ENCODE measurements around the gene HDAC4. TPM values are rescaled to one million over a fixed set of nuclear protein-coding genes. Genes with fewer than 3 reads are reported as not detected.

HDAC4 gene
- total and polyA plus RNA-seq, 9 donors, result 10.1 to 17.6 (median 13.3) TPM

DNA sequence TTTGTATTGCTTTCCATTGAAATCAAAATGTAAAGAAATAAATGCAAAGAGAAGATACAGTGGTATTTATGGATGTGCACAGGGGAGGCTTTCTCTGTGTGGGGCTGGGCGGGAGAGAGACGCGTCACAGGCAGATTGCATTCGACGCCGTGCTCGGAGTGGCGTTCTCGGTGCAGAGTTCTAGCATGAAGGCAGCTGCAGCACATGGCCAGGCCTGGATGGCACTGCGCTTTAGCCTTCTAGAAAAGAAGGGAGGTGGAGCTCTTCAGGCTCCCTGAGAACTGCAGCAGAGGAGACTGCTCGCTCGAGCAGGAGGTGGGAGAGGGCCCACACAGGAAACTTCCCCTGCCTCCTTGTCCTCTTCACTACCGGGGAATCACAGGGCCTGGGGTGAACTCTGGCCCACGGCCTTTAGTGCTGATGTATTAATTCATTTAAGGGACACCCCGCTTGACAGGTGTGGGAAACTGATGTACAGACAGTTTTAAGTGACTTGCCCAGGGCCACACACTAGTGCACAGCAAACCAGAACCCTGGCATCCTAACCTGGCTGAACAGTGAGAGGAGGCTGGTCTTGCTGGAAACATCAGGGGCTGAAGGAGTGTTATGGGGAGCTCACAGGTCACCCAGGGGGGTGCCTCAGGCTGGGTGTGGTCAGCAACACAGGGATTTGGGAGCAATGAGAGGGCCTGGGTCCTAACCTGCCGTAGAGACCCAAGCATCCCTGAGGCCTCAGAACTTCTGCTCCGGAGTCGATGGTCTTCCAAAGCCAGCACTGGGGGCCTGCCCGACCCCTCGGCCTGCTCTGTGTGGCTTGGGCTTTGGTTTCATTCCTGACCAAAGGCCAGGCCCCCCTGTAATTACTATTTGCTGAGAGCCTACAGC lies 199.9 kb downstream of the HDAC4 start:
- Histone ChIP-seq H3K36me3 (ENCODE audit: control insufficient read depth, insufficient read depth, low read length) (peaks cover 19% of the 10 kb centered on the region), H3K4me1 (ENCODE audit: control insufficient read depth, insufficient read depth, low read length) (peaks cover 41% of the 10 kb centered on the region), H3K9me3 (replicated peaks; ENCODE audit: control insufficient read depth, low read depth, low read length) (no peaks in the 10 kb centered on the region), H3K27me3 (ENCODE audit: control insufficient read depth, insufficient read depth, low read length) (no peaks in the 10 kb centered on the region), H3K27ac (ENCODE audit: low read length) (peak overlapping the region; percentile 69), H3K4me3 (ENCODE audit: low read length) (no peak overlapping the region)
- 49% methylated on average over 8 of the region's 20 CpGs for WGBS (ENCODE audit: insufficient coverage)
- DNase-seq, result no peak

DNA sequence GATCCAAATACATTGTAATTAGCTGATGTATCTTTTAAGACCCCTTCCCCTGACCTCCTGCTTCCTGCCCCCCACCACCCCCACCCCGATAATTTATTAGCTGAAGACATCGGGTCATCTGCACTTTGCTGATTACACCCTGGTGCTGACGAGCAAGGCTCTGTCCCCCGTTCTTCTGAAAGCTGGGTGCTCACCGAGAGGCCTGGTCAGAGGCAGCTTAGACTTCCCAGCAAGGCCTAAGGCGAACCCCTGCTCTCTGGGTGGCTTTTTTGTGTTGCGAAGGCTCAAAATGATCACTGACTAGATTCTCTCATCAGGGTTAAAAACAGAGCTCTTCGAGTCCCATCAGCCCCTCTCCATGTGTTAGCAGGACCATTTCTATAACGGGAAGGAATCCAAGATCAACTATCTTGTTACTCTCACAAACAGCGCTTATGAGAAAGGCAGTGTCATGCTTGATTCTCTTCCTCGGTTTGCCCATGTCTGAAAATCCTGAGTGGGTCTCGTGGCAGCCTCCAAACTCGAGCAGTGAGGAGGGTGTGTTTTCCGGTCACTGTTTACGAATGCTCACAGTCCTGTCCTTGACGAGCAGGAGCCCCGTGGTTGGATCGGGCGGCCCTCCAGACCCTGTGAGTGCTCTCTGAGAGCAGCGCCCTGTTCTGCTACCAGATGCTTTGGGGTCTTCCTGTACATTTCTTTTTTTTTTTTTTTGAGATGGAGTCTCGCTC lies 201.6 kb downstream of the HDAC4 start:
- H3K27me3 ChIP-seq (ENCODE audit: control insufficient read depth, insufficient read depth, low read length), result no peaks in the 10 kb centered on the region
- peak; percentile 45 for DNase-seq
- H3K36me3 ChIP-seq (ENCODE audit: control insufficient read depth, insufficient read depth, low read length), result peaks cover 21% of the 10 kb centered on the region
- peaks cover 57% of the 10 kb centered on the region for H3K4me1 ChIP-seq (ENCODE audit: control insufficient read depth, insufficient read depth, low read length)
- H3K9me3 ChIP-seq (replicated peaks; ENCODE audit: control insufficient read depth, low read depth, low read length), result no peaks in the 10 kb centered on the region
- H3K4me3 ChIP-seq (ENCODE audit: low read length), result no peak overlapping the region
- H3K27ac ChIP-seq (ENCODE audit: low read length), result peak overlapping the region; percentile 74
- 59% methylated on average over 13 of the region's 21 CpGs for WGBS (ENCODE audit: insufficient coverage)

DNA sequence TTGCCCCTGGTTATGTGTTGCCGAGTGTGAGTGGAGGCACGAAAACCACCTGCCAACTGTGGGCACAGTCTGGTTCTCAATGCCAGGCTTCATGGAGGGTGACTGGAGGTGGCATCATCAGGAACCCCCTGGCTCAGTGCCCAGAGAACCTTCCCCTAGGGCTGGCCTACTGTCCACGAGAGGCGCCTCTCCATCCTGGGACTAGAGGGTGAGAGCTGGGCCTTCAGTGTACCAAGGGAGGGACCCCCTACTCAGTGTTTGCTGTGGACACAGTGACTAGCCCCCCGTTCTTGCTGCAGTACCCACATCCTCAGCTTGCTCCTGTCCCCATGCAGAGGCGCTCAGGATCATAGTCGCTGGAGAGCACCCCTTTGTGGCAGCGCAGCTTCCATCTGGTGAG lies 202.6 kb downstream of the HDAC4 start:
- Histone ChIP-seq H3K27me3 (ENCODE audit: control insufficient read depth, insufficient read depth, low read length) (no peaks in the 10 kb centered on the region), H3K36me3 (ENCODE audit: control insufficient read depth, insufficient read depth, low read length) (peaks cover 21% of the 10 kb centered on the region), H3K4me3 (ENCODE audit: low read length) (no peak overlapping the region), H3K27ac (ENCODE audit: low read length) (no peak overlapping the region), H3K4me1 (ENCODE audit: control insufficient read depth, insufficient read depth, low read length) (peaks cover 65% of the 10 kb centered on the region), H3K9me3 (replicated peaks; ENCODE audit: control insufficient read depth, low read depth, low read length) (no peaks in the 10 kb centered on the region)
- no peak for DNase-seq
- 95% methylated on average over 4 of the region's 8 CpGs for WGBS (ENCODE audit: insufficient coverage)

DNA sequence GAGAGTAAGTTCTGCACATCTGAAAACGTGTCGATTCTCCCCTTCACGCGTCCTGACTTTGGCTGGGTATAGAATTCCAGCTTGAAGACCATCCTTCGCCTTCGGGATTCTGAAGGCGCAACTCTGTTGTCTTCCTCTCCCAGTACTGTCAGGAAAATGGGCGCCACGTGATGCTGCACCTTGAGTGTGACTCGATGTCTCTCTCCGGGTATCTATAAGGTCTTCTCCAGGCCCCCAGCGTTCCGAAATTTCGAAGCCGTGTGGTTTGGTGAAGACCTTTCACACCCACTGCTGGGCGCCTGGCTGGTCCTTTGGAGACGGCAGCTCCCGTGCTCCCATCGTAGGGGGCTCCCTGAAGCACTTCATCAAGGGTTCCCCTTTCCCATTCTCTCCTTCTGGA lies 203.7 kb downstream of the HDAC4 start:
- Histone ChIP-seq H3K27ac (ENCODE audit: low read length) (no peak overlapping the region), H3K4me1 (ENCODE audit: control insufficient read depth, insufficient read depth, low read length) (peaks cover 57% of the 10 kb centered on the region), H3K36me3 (ENCODE audit: control insufficient read depth, insufficient read depth, low read length) (peaks cover 21% of the 10 kb centered on the region), H3K9me3 (replicated peaks; ENCODE audit: control insufficient read depth, low read depth, low read length) (no peaks in the 10 kb centered on the region), H3K4me3 (ENCODE audit: low read length) (no peak overlapping the region), H3K27me3 (ENCODE audit: control insufficient read depth, insufficient read depth, low read length) (no peaks in the 10 kb centered on the region)
- 96% methylated on average over 19 of the region's 19 CpGs for WGBS (ENCODE audit: insufficient coverage)
- no peak for DNase-seq

DNA sequence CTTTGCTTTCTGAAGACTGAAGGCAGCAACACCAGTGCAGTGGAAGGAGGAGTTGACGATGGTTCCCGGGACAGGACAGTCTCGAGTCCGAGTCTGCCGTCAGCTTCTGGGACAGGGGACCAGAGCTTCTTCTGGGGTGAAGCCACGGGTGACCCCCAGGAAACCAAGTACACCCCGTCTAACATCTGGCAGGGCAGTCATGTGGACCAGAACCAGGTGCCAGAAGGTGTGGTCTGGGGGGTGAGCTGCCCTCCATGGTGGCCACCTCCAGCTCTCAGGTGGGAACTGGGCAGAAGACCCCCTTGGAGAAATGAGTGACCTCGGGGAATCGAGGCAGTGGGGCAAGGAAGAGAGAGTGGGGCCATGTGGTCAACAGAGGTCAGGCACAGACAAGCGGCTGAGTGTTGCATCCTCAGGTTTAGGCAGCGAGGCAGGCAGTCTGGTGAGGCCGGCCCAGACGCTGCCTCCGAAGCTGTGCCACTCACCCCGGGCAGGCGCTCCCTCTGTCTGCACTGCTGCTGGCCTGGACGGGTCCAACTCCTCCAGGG lies 204.3 kb downstream of the HDAC4 start:
- peaks cover 51% of the 10 kb centered on the region for H3K4me1 ChIP-seq (ENCODE audit: control insufficient read depth, insufficient read depth, low read length)
- DNase-seq, result no peak

DNA sequence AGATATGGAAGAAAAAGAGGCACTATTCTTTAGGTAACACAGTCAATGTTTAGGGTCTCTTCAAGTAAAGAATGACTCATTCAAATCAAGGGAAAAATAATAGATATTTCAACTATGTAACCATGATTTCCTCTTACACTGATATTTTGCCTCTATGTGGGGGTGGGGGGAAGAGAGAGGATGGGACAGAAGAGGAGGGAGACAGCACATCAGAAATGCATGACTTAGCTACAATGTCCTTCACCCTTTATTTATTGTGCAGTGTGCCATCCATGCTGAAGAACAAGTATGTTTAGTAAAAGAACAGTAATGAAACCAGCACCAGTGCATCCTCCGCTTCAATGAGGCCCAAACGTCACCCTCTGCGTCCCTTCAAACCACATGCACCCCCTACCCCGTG lies 204.8 kb downstream of the HDAC4 start:
- Histone ChIP-seq H3K27ac (ENCODE audit: low read length) (no peak overlapping the region), H3K4me1 (ENCODE audit: control insufficient read depth, insufficient read depth, low read length) (peaks cover 46% of the 10 kb centered on the region), H3K27me3 (ENCODE audit: control insufficient read depth, insufficient read depth, low read length) (no peaks in the 10 kb centered on the region), H3K36me3 (ENCODE audit: control insufficient read depth, insufficient read depth, low read length) (peaks cover 21% of the 10 kb centered on the region), H3K4me3 (ENCODE audit: low read length) (no peak overlapping the region), H3K9me3 (replicated peaks; ENCODE audit: control insufficient read depth, low read depth, low read length) (no peaks in the 10 kb centered on the region)
- 100% methylated on average over 2 of the region's 4 CpGs for WGBS (ENCODE audit: insufficient coverage)
- DNase-seq, result no peak

More for the DNA sequence above, 204.3 kb downstream of the HDAC4 start:
- Histone ChIP-seq H3K27ac (ENCODE audit: low read length) (no peak overlapping the region), H3K27me3 (ENCODE audit: control insufficient read depth, insufficient read depth, low read length) (no peaks in the 10 kb centered on the region), H3K9me3 (replicated peaks; ENCODE audit: control insufficient read depth, low read depth, low read length) (no peaks in the 10 kb centered on the region), H3K4me3 (ENCODE audit: low read length) (no peak overlapping the region), H3K36me3 (ENCODE audit: control insufficient read depth, insufficient read depth, low read length) (peaks cover 21% of the 10 kb centered on the region)
- WGBS (ENCODE audit: insufficient coverage), result 91% methylated on average over 16 of the region's 17 CpGs

DNA sequence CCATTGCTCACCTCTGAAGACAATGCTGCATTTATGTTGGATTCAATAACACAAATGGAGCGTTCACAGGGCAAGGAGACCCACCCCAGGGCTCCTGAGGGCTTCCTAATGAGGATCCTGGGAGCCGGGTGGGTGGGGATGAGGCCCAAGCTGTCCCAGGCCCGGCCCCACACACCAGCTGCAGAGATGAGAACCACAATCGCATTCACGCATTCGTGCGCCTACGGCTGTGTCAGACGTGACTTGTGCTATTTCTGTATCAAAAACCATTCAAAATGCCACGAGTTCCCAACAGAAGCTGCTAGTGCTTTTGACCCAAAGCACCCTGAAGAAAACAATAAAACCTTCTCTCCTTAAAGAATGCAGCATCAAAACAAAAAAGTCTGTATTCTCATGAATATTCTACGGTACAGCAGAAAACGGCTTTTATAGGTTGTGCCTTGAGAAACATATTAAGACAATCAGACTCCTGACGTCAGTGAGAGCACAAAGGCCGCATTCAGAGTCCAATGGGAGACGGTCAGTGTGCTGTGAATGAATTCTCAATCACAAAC lies 205.4 kb downstream of the HDAC4 start:
- Histone ChIP-seq H3K4me1 (ENCODE audit: control insufficient read depth, insufficient read depth, low read length) (peaks cover 40% of the 10 kb centered on the region), H3K4me3 (ENCODE audit: low read length) (no peak overlapping the region), H3K27ac (ENCODE audit: low read length) (no peak overlapping the region), H3K9me3 (replicated peaks; ENCODE audit: control insufficient read depth, low read depth, low read length) (no peaks in the 10 kb centered on the region), H3K27me3 (ENCODE audit: control insufficient read depth, insufficient read depth, low read length) (no peaks in the 10 kb centered on the region), H3K36me3 (ENCODE audit: control insufficient read depth, insufficient read depth, low read length) (peaks cover 22% of the 10 kb centered on the region)
- peak; percentile 54 for DNase-seq
- WGBS (ENCODE audit: insufficient coverage), result 55% methylated on average over 7 of the region's 15 CpGs

DNA sequence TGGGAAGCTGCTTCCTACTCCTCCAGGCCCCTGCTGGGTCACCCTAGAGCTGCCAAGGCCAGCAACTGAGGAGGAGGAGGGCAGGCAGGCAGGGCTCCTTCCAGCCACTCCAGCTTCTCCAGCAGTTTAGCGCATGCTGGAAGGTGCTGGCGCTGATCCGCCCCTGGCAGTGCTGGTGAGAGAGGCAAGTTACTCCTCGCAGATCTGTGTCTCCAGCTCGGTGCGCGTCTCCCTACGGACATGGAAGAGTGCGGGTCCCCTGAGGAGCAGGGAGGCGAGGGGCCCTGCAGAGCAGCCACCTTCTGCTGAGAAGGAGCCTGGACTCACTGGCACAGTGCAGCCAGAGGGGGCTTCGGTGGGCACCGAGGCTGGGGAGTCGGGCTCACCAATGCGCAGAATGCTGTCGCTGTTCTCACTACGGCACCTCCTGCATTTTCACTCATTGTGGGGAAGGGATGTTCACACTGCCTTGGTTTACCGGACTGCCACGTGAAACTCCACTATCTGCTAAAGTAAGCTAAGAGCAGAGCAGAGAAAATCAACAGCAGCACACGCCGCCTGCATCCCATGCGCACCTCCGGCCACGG lies 206.0 kb downstream of the HDAC4 start:
- H3K4me1 ChIP-seq (ENCODE audit: control insufficient read depth, insufficient read depth, low read length), result peaks cover 37% of the 10 kb centered on the region
- H3K27me3 ChIP-seq (ENCODE audit: control insufficient read depth, insufficient read depth, low read length), result no peaks in the 10 kb centered on the region
- no peak for DNase-seq
- WGBS (ENCODE audit: insufficient coverage), result 85% methylated on average over 21 of the region's 23 CpGs
- H3K4me3 ChIP-seq (ENCODE audit: low read length), result no peak overlapping the region
- peaks cover 23% of the 10 kb centered on the region for H3K36me3 ChIP-seq (ENCODE audit: control insufficient read depth, insufficient read depth, low read length)
- H3K27ac ChIP-seq (ENCODE audit: low read length), result peak overlapping the region; percentile 6
- no peaks in the 10 kb centered on the region for H3K9me3 ChIP-seq (replicated peaks; ENCODE audit: control insufficient read depth, low read depth, low read length)

DNA sequence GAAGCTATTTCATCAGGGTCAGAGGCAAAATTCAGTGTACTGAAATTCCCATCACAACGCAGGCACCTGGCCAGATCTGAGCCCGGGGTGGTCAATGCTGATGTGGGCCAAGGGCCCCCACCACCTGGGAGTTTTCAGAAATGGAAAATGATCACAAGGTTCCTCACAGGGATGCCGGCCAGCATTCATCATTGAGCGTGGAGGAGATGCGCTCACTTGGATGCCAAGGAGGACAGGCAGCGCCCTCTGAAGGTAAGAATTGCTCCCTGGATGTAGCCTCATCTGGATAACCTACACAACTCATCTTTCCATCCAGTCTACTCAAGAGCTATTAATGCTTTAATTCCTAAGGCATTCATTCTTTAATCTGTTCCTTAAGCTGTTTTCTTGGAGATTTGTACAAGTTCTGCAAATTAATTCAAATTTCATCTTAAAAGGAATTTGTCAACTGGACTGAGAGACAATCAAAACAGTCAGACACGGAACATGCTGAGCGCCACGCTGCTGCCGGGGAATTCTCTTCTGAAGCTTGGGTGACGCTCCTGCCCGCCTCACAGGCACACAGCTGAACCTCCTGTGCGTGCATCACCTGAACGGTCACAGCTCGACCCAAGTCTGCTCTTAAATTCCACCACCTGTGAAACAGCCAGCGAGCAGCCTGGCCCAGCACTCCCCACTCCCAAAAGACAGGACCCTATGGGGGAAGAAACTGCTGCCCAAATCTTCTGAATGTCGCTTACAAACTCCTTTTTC lies 206.7 kb downstream of the HDAC4 start:
- WGBS (ENCODE audit: insufficient coverage), result 83% methylated on average over 13 of the region's 17 CpGs
- peak overlapping the region; percentile 6 for H3K27ac ChIP-seq (ENCODE audit: low read length)
- H3K4me3 ChIP-seq (ENCODE audit: low read length), result no peak overlapping the region

More for the DNA sequence above, 206.7 kb downstream of the HDAC4 start:
- peak; percentile 50 for DNase-seq
- peaks cover 31% of the 10 kb centered on the region for H3K4me1 ChIP-seq (ENCODE audit: control insufficient read depth, insufficient read depth, low read length)
- H3K27me3 ChIP-seq (ENCODE audit: control insufficient read depth, insufficient read depth, low read length), result no peaks in the 10 kb centered on the region
- H3K36me3 ChIP-seq (ENCODE audit: control insufficient read depth, insufficient read depth, low read length), result peaks cover 28% of the 10 kb centered on the region
- H3K9me3 ChIP-seq (replicated peaks; ENCODE audit: control insufficient read depth, low read depth, low read length), result peaks cover 4% of the 10 kb centered on the region

Measured in muscle of leg (tissue), 11 donors.